Endometrial microvascular endothelial cells (primary cell): Measurements from ENCODE around the gene STYXL1. TPM values are rescaled to one million over a fixed set of nuclear protein-coding genes. Genes with fewer than 3 reads are reported as not detected.

Experiments used
- in situ Hi-C: cut with HindIII; loops from 2 replicates; pipeline ENCODE4 v1.10.0; 2017; ENCODE audit warnings: low sequenced_read_pairs, low pct_unique_long_range_greater_than_20kb; ENCODE audit errors: inconsistent ontology term
- total RNA-seq: library from RNA; depleted of rRNA; stranded (reverse); fragments of >200 nt; gene quantifications from one replicate; pipeline ENCODE4 v1.2.3, GENCODE V29; 2015; ENCODE audit errors: inconsistent ontology term

STYXL1 gene
- total RNA-seq, 1 donor from 2014 or later: 51.5 TPM

GRCh38 chr7:76002139-76002538 lies 45.7 kb downstream of the STYXL1 start:
- in situ Hi-C loops: no loop called here

- in situ Hi-C loops: no loop called here
Measured at GRCh38 chr7:76000566-76000965, 47.2 kb downstream of the STYXL1 start.

DNA sequence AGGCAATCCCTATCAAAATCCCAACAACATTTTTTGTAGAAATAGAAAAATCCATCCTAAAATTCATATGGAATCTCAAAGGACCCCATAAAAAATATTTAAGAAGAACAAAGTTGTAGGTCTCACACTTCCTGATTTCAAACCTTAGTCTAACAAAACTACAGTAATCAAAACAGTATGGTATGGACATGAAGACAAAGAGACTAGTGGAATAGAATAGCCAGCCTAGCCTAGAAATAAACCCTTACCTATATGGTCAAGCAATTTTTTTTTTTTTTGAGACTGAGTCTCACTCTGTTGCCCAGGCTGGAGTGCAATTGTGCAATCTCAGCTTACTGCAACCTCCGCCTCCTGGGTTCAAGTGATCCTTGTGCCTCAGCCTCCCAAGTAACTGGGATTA lies 49.8 kb downstream of the STYXL1 start:
- in situ Hi-C loops: no loop called here

- in situ Hi-C loops: no loop called here
Measured at GRCh38 chr7:75996476-75996875, 51.3 kb downstream of the STYXL1 start.

DNA sequence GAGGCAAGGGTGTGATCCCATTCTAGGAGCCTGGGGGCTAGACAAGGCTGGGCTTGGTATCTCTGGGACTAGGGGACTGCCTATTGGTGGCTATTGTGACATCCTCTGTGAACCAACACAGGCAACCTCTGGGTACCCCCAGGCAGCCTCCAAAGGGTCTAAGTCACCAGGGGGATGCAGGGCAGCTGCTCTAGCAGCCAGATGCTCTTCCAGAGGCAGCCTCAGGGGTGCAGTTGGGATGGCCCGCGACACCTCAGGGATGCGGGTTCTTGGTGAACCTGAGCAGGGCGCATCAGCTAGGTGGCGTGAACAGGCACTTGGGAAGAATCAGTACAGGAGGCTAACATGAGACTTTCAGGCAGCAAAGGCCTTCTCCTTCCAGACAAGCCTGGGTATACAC lies 51.8 kb downstream of the STYXL1 start:
- in situ Hi-C loops: no loop called here

- in situ Hi-C loops: no loop called here
Measured at GRCh38 chr7:75995052-75995471, 52.7 kb downstream of the STYXL1 start.

DNA sequence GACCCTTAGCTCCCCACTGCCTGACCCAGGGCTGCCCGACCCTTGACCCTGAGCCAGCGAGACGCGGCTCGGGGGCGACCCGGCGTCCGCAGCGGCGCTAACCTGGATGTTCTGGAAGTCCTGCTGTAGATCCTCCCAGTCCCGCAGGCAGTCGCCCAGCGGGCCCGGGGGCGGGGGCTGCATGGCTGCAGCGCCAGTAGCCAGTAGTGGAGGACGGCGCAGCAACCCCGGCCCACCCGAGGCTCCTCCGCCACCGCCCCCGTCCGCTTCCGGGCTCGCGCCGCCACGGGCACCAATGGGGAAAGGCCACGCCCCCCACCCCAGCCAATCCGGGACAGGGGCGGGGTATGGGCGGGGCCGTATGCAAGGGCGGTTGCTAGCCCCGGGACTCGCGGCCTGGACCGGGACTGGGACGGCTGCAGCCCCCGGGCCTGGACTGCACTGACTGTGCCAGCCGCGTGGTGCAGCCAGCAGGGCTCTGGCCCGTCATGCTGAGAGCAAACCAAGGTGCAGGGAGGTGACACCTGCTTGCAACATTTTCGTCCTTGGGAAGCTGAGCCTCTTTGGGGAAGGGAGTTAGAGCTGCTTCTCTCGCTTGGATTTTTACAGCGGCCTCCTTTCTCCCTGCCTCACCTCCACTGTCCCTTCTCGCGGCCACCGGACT lies 53.3 kb downstream of the STYXL1 start, which contains the start of gene TMEM120A:
Gene TMEM120A (minus strand): TSS at position 208 of the 664 bp plus-strand sequence. CDS start 25 bp downstream, at position 183.
- in situ Hi-C loops: no loop called here

DNA sequence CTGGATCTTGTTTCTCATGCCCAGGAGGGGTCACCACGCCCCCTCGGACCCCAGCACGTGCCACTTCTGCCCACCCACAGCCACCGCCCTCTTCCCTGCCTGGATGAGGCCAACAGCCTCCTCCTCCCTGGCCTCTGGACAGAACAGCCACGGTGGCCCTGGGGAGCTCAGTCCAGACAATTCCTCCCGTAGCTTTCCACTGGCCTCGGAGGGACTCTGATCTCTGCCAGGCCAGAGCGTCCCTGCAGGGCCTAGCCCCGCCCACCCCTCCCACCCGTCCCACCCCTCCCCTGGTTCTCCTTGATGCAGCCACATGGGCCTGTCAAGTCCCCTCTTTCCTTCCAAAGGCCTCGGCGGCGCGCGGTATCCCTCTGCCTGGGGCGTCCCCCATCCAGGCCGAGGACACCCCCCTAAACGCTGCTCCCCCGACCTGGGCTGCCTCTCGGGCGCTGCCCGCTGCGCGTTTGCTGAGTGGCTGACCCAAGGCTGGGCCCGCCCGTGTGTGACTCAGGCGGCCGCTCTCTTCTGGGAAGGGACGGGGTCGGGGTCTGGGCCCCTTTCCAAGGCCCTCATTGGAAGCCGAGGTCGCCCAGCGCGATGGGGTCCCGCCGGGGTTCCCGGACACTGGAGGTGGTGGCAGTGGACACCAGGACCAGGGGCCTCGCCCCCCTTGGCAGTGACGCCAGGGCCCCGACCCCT lies 54.0 kb downstream of the STYXL1 start:
- in situ Hi-C loops: no loop called here

DNA sequence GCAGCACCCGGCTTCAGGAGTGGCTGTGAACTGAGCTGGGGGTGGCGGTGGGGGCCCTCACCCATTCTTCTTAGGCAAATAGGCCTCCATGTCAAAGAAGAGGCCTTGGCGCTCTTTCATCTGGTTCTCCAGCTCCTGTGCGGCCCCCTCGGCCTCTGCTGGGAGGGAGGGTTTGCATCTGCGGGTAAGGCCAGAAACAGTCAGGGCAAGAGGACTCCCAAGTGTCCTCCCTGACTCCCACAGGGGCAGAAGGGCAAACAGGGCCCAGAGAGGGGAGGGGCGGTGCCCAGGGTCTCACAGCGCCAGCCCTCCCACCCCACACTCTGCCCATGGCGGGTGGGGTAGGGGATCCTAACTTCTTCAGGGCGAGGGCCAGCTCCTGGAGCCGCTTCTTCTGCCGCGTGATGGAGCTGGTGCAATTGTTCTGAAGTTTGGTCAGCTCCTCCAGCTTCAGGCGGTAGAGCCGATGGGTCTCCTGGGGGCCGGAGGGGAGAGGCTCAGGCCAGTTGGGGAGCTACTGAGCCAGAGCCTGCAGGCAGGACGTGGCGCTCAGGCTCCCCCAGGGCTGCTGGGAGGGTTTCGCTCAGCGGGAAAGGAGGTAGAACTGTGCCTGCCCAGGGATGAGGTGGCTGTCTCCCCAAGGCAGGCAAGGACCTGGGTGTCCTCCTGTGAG lies 55.6 kb downstream of the STYXL1 start:
- in situ Hi-C loops: no loop called here

DNA sequence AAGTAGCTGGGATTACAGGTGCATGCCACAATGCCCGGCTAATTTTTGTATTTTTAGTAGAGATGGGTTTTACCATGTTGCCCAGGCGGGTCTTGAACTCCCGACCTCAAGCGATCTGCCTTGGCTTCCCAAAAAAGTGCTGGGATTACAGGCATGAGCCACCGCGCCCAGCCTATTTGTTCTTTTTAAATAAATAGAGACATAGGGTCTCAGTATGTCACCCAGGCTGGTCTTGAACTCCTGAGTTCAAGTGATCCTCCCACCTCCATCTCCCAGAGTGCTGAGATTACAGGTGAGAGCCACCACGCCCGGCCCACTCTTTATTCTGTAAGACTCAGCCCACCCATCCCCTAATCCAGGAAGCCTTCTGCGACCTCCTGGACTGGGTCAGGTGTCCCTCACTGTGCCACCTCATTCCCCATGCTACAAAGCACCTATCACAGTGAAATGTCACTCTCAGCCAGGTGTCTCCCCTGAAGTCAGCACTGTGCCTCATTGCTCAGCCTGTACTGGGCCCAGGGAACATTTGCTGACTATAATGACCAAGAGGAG lies 56.2 kb downstream of the STYXL1 start:
- in situ Hi-C loops: no loop called here

GRCh38 chr7:75989500-75990388 lies 58.1 kb downstream of the STYXL1 start:
- in situ Hi-C loops: no loop called here

GRCh38 chr7:75988568-75989499 lies 59.0 kb downstream of the STYXL1 start:
- in situ Hi-C loops: no loop called here

- in situ Hi-C loops: no loop called here
Measured at GRCh38 chr7:75987805-75988567, 59.8 kb downstream of the STYXL1 start.

DNA sequence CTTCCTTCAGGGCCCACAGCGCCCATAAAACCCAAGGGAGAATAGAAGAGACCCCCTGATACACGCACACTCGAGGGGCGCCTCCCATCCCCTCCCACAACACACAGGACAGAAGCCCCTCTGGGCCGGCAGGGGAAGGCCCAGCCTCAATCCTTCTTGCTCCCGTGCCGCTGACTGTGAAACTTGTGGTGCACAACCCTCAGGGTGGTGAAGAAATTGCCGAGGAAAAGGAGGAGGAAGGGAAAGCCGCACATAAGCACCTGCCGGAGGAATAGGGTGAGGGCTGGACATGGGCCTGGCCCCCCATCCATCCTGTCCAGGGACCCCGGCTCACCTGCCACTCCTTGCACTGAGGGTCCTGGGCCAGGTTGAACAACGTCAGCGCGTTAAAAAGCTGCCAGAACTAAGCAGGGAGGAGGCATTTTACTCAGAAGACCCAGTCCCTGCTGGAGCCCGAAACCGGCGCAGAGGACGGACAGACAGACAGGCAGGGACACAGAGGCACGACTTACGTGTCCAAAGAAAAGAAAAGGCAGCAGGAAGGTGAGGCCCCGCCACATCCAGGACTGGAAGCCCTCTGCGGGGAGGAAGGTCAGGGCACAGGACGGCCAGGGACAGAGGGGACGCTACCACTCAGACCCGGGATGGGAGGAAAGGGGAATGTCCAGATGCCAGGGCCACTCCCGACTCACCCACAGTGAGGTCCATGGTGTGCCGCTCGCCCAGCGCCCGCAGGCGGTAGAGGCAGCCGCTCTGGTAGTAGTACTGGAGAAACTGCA lies 60.6 kb downstream of the STYXL1 start:
- in situ Hi-C loops: no loop called here

- in situ Hi-C loops: no loop called here
Measured at GRCh38 chr7:75986147-75986781, 61.5 kb downstream of the STYXL1 start.
